H1 (cell line): ENCODE measurements around the gene LDLRAD4. TPM values are rescaled to one million over a fixed set of nuclear protein-coding genes. Genes with fewer than 3 reads are reported as not detected.

Experiments
- CTCF ChIA-PET: fragments of 300-600 bp; sonication (Branson Sonifier 250); formaldehyde crosslinking; loops from one replicate; lab custom pipeline; 2021; ENCODE audit not compliant: partially characterized antibody; lab: Charles Lee
- POLR2A ChIA-PET: fragments of 300-600 bp; sonication (Branson Sonifier 250); formaldehyde crosslinking; loops from one replicate; lab custom pipeline; 2021; ENCODE audit warnings: inconsistent platforms; ENCODE audit not compliant: partially characterized antibody; lab: Charles Lee
- DNase-seq, 2 experiments: peaks; one replicate each; pipeline versions ENCODE4 v3.0.0 to v3.0.0-alpha.2; 2010 to 2022; ENCODE audit warnings: low spot score in 2 of 2, low read depth in 1 of 2, mixed read lengths in 1 of 2
- FAIRE-seq: peaks from 2 replicates; lab custom pipeline; 2011; peaks lifted over from hg19 to GRCh38; lab: Jason Lieb, UNC
- H2AFZ ChIP-seq: 2 replicates; pipeline ENCODE4 v1.8.1; 2012; ENCODE audit warnings: low read length, inconsistent platforms
- H2AK5ac ChIP-seq: 2 replicates; pipeline ENCODE4 v1.6.1; 2013; ENCODE audit warnings: low read depth, low read length
- H2BK120ac ChIP-seq: replicated peaks from 2 replicates; pipeline ENCODE3; 2013; ENCODE audit warnings: low read depth, low read length, inconsistent platforms
- H2BK12ac ChIP-seq: 2 replicates; pipeline ENCODE4 v1.6.1; 2013; ENCODE audit warnings: low read depth, low read length
- H2BK15ac ChIP-seq: 2 replicates; pipeline ENCODE4 v1.6.1; 2013; ENCODE audit warnings: low read length
- H2BK20ac ChIP-seq: 2 replicates; pipeline ENCODE4 v1.6.1; 2013; ENCODE audit warnings: low read length
- H2BK5ac ChIP-seq: 2 replicates; pipeline ENCODE4 v1.6.1; 2013; ENCODE audit warnings: low read depth, low read length
- H3K14ac ChIP-seq: 2 replicates; pipeline ENCODE4 v1.6.1; 2013; ENCODE audit warnings: inconsistent platforms; ENCODE audit not compliant: insufficient read length
- H3K18ac ChIP-seq: 2 replicates; pipeline ENCODE4 v1.6.1; 2013; ENCODE audit warnings: low read length; ENCODE audit errors: extremely low read depth
- H3K23ac ChIP-seq: 2 replicates; pipeline ENCODE4 v1.6.1; 2013; ENCODE audit warnings: inconsistent platforms; ENCODE audit not compliant: insufficient read length
- H3K23me2 ChIP-seq: 2 replicates; pipeline ENCODE4 v1.6.1; 2013; ENCODE audit warnings: low read depth, low read length
- H3K27ac ChIP-seq: 2 replicates; pipeline ENCODE4 v1.6.1; 2011; ENCODE audit warnings: low read depth, low read length, inconsistent platforms
- H3K27me3 ChIP-seq, 4 experiments: replicated peaks in 1 of 4; 1 replicate in 1 of 4; 2 replicates in 3 of 4; pipeline versions ENCODE4 v1.6.1 to v1.8.1; 2011 to 2013; ENCODE audit warnings: low read length in 3 of 4, mild to moderate bottlenecking in 3 of 4, inconsistent platforms in 2 of 4, mixed read lengths in 2 of 4, moderate library complexity in 1 of 4; ENCODE audit not compliant: control insufficient read depth in 3 of 4, insufficient read depth in 3 of 4; ENCODE audit errors: extremely low read depth in 1 of 4
- H3K36me3 ChIP-seq, 4 experiments: 2 replicates each; pipeline versions ENCODE4 v1.6.1 to v1.8.1; 2011 to 2013; ENCODE audit warnings: mild to moderate bottlenecking in 4 of 4, low read length in 3 of 4, moderate library complexity in 2 of 4, control low read depth in 1 of 4, inconsistent platforms in 1 of 4; ENCODE audit not compliant: insufficient read depth in 4 of 4, control insufficient read depth in 2 of 4
- H3K4ac ChIP-seq: replicated peaks from 2 replicates; pipeline ENCODE3; 2013; ENCODE audit warnings: low read length, low read depth, mixed read lengths, inconsistent platforms; ENCODE audit not compliant: insufficient read length
- H3K4me1 ChIP-seq, 4 experiments: replicated peaks in 1 of 4; 1 replicate in 1 of 4; 2 replicates in 3 of 4; pipeline versions ENCODE4 v1.6.1 to v1.8.1; 2011 to 2013; ENCODE audit warnings: low read length in 3 of 4, inconsistent platforms in 2 of 4, mixed read lengths in 1 of 4; ENCODE audit not compliant: insufficient read depth in 4 of 4, control insufficient read depth in 3 of 4
- H3K4me2 ChIP-seq, 2 experiments: 2 replicates each; pipeline versions ENCODE4 v1.6.1 to v1.8.1; 2011 to 2013; ENCODE audit warnings: low read depth in 2 of 2, low read length in 2 of 2, control low read depth in 1 of 2, inconsistent platforms in 1 of 2, mild to moderate bottlenecking in 1 of 2; ENCODE audit not compliant: insufficient read depth in 1 of 2
- H3K4me3 ChIP-seq, 4 experiments: fragments of 200-600, 300-600 bp in 1 of 4; sonication (generic), shearing (Covaris generic), sonication (Bioruptor Twin) in 1 of 4; 2 replicates each; pipeline versions ENCODE4 v1.5.1 to v1.8.1; 2011 to 2016; ENCODE audit warnings: low read length in 4 of 4, low read depth in 3 of 4, control low read depth in 2 of 4, inconsistent platforms in 2 of 4, mild to moderate bottlenecking in 2 of 4, mixed read lengths in 1 of 4, moderate library complexity in 1 of 4; ENCODE audit not compliant: insufficient read depth in 2 of 4; ENCODE audit errors: extremely low read depth in 1 of 4
- H3K56ac ChIP-seq: replicated peaks from 2 replicates; pipeline ENCODE3; 2013; ENCODE audit warnings: low read depth, mild to moderate bottlenecking, mixed read lengths, low read length, inconsistent platforms; ENCODE audit not compliant: insufficient read length
- H3K79me1 ChIP-seq: 2 replicates; pipeline ENCODE4 v1.6.1; 2013; ENCODE audit warnings: low read depth, low read length, control low read depth
- H3K79me2 ChIP-seq, 2 experiments: 2 replicates each; pipeline versions ENCODE4 v1.6.1 to v1.8.1; 2012 to 2013; ENCODE audit warnings: low read length in 2 of 2, mild to moderate bottlenecking in 2 of 2, inconsistent platforms in 1 of 2; ENCODE audit not compliant: insufficient read depth in 2 of 2, control insufficient read depth in 1 of 2
- H3K9ac ChIP-seq, 4 experiments: replicated peaks in 1 of 4; 1 replicate in 1 of 4; 2 replicates in 3 of 4; pipeline versions ENCODE4 v1.6.1 to v1.8.1; 2011 to 2013; ENCODE audit warnings: low read depth in 3 of 4, low read length in 3 of 4, control low read depth in 2 of 4, mild to moderate bottlenecking in 2 of 4, moderate library complexity in 2 of 4, inconsistent platforms in 1 of 4; ENCODE audit errors: extremely low read depth in 1 of 4
- H3K9me3 ChIP-seq, 2 experiments: 2 replicates each; pipeline versions ENCODE4 v1.6.1 to v1.8.1; 2012 to 2013; ENCODE audit warnings: mild to moderate bottlenecking in 2 of 2, moderate library complexity in 2 of 2, control low read depth in 1 of 2, inconsistent platforms in 1 of 2, low read depth in 1 of 2, low read length in 1 of 2, mixed read lengths in 1 of 2; ENCODE audit not compliant: insufficient read depth in 2 of 2
- H4K20me1 ChIP-seq, 2 experiments: replicated peaks in 1 of 2; 2 replicates each; pipeline versions ENCODE3 to v1.8.1; 2011 to 2013; ENCODE audit warnings: inconsistent platforms in 2 of 2, low read length in 2 of 2, mild to moderate bottlenecking in 1 of 2; ENCODE audit not compliant: insufficient read depth in 2 of 2, control insufficient read depth in 1 of 2
- H4K5ac ChIP-seq: 2 replicates; pipeline ENCODE4 v1.6.1; 2013; ENCODE audit warnings: low read length, low read depth, mixed read lengths, inconsistent platforms; ENCODE audit not compliant: insufficient read length
- H4K8ac ChIP-seq: 2 replicates; pipeline ENCODE4 v1.8.0; 2013; ENCODE audit warnings: mild to moderate bottlenecking, moderate library complexity, low read length, inconsistent platforms; ENCODE audit not compliant: insufficient read depth; ENCODE audit errors: extremely low read depth
- H4K91ac ChIP-seq: replicated peaks from 2 replicates; pipeline ENCODE3; 2013; ENCODE audit warnings: low read length, mixed read lengths, inconsistent platforms; ENCODE audit not compliant: insufficient read length
- PHF8 ChIP-seq: fragments of 200-600 bp; sonication (generic); conservative IDR thresholded peaks from 2 replicates; pipeline ENCODE4 v1.7.1; 2012; ENCODE audit warnings: low read depth, mild to moderate bottlenecking, inconsistent platforms, low read length, moderate library complexity
- POU5F1 ChIP-seq: IDR thresholded peaks from 2 replicates; pipeline ENCODE4 v1.6.1; 2011; ENCODE audit warnings: low read depth, mild to moderate bottlenecking, low read length, moderate library complexity
- TEAD4 ChIP-seq: IDR thresholded peaks from 2 replicates; pipeline ENCODE4 v1.6.1; 2012; ENCODE audit warnings: low read depth, low read length, inconsistent platforms, mixed read lengths
- WGBS, 2 experiments: shearing (Covaris generic) in 1 of 2; methylation state at CpG; one replicate each; pipeline versions ENCODE4 v1.1.6 to v1.1.7; 2013 to 2015; ENCODE audit warnings: low lambda C conversion rate in 2 of 2, mixed read lengths in 2 of 2, inconsistent platforms in 1 of 2, low coverage in 1 of 2, missing lambda C conversion rate in 1 of 2; ENCODE audit not compliant: insufficient replicate concordance in 2 of 2, insufficient coverage in 1 of 2, insufficient read length in 1 of 2; ENCODE audit errors: extremely low coverage in 1 of 2, missing lambda C conversion rate in 1 of 2; 5-methylcytosine and 5-hydroxymethylcytosine counted together
- polyA plus RNA-seq, 7 experiments: library from polyadenylated mRNA; depleted of rRNA in 3 of 7; stranded (reverse) in 5 of 7; unstranded in 2 of 7; fragments of >200 nt in 5 of 7; fragments of 200-250 nt in 2 of 7; gene quantifications; 1 replicate in 5 of 7; 2 replicates in 1 of 7; 4 replicates in 1 of 7; pipeline versions ENCODE4 v1.2.1 to v1.2.3, GENCODE V29; 2011 to 2013; ENCODE audit warnings: missing spikeins in 2 of 7, mixed read lengths in 2 of 7
- total RNA-seq: library from RNA; stranded (reverse); fragmentation: NEBNext Ultra II Directional; extraction: Animal tissue kit (Norgen Biotek cat#: 25700); gene quantifications from 2 replicates; pipeline ENCODE4 v1.2.1, GENCODE V29; 2021

Gene LDLRAD4
- total and polyA plus RNA-seq, 2 of the 8 experiments (the other 6 are each of a cell fraction or from before 2014, with no cell fraction given) = 0.77 to 1.4 TPM

DNA sequence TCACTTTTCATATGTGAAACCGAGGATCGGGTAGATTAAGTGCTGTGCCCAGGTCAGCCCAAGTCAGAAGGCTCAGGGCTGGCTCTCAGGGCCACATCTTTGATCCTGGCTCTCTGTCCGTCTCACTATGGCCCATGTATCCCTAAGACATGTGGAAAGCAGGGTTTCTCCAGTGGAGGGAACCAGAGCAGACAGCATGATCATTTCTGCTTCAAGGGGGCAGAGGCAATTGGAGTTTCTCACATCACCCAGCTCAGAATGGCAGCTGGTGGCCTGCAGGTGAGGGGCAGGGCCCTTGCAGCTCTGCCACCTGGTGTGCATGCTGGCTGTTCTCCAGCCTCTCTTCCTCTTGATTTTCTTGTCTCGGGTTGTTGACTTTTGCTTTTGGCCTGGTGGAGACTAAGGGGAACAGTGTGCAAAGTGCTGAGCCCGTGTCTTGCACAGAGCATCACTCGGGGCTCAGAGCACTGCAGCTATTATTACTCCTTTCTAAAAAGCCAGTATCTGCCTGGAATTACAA lies 27.0 kb downstream of the LDLRAD4 start:
- no peak overlapping the region for H3K23ac ChIP-seq
- no peaks in the 10 kb centered on the region for H3K36me3 ChIP-seq
- H3K4ac ChIP-seq = no peak overlapping the region
- H2BK5ac ChIP-seq = no peak overlapping the region
- H3K27me3 ChIP-seq = no peaks in the 10 kb centered on the region
- H4K91ac ChIP-seq = no peak overlapping the region
- H3K9ac ChIP-seq = no peak overlapping the region
- H3K18ac ChIP-seq = no peak overlapping the region
- H3K4me1 ChIP-seq = no peaks in the 10 kb centered on the region
- no peak overlapping the region for H2AK5ac ChIP-seq
- no peak overlapping the region for H3K4me3 ChIP-seq
- no peak overlapping the region for H4K8ac ChIP-seq
- no peak overlapping the region for H2BK12ac ChIP-seq
- H3K56ac ChIP-seq = no peak overlapping the region
- ChIA-PET CTCF (interaction anchor here (0.6 to 1.2 kb wide), 3 partner anchors 8 to 45 kb away, joined by 3 to 4 read pairs (median 3); no protein-coding TSS in a partner anchor), POLR2A (no interaction called here)
- peaks cover 12% of the 10 kb centered on the region; the same call in 1 of the 2 replicates for H3K23me2 ChIP-seq
- no peak for TF ChIP-seq TEAD4
- TF ChIP-seq PHF8 = no peak
- no peak for TF ChIP-seq POU5F1
- no peaks in the 10 kb centered on the region for H3K79me1 ChIP-seq
- no peak overlapping the region for H2BK120ac ChIP-seq
- H3K79me2 ChIP-seq = no peaks in the 10 kb centered on the region
- H3K9me3 ChIP-seq = no peaks in the 10 kb centered on the region
- H2AFZ ChIP-seq = no peak overlapping the region
- H3K27ac ChIP-seq = no peak overlapping the region
- DNase-seq = no peak
- no peak overlapping the region for H2BK15ac ChIP-seq
- H4K5ac ChIP-seq = no peak overlapping the region
- no peaks in the 10 kb centered on the region for H4K20me1 ChIP-seq
- WGBS, 2 experiments = 84% methylated on average over 6 of the region's 6 CpGs; no CpG with 5 or more reads in 1 of the 2 experiments
- H3K4me2 ChIP-seq = no peak overlapping the region
- H2BK20ac ChIP-seq = no peak overlapping the region
- no peak for FAIRE-seq
- no peak overlapping the region for H3K14ac ChIP-seq
